ENCODE measurements around the gene RASL11B.

RASL11B gene

DNA sequence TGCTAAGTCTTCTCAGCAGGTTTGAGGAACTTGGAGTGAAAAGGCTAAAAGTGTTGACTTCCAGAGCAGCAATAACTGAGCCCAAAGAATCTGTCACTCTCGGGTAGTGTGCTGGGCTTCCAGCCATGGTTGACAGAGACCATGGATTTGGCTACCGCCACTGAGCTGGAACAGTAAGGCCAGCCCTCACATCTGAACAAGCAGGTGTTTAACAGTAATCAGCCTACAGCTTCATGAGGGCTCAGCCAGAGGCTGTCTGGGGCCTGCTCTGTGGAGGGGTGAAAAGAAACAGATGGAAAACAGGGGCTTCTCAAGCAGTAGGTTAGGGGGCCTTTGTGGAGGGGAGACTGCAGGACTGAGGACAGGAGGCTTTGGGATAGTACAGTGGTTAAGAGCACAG, 14.9 kb downstream of the RASL11B start:
- no peak for DNase-seq

DNA sequence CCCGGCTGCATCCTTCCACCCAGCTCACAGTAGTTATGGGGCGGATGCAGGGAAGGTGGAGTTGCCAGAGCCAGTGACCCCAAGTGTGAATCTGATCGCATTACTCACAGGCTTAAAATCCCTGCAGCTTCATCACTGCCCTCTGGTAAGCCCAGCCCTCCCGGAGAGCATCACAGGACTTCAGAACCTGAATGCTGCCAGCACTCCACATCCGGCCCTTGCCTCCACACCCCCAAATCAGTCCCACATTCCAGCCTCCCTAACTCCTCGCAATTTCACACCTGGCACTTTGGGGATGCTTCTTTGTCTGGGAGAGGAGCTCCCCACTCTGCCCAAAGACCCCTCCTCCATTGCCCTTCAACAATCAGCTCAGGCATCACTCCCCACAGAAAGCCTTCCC, 15.6 kb downstream of the RASL11B start:
- no peak for DNase-seq

DNA sequence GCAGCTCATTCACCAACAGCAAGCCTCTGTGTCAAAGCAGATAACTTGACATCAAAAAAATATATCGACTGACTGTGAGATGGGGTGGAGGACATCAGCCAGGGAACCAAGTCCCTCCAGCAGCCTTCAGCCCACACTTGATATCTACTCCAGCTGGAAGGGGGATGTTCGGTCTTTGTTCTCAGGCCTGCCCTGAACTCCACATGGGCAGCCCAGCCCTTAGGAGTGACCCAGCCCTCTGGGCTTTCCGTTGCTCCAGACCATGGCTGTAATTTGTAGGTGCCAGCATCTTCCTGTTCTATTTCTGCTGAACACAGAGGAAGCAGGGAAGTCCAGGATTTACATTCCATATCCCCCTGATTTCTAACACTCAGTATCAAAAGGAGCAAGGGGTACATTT, 17.4 kb downstream of the RASL11B start:
- DNase-seq = no peak

DNA sequence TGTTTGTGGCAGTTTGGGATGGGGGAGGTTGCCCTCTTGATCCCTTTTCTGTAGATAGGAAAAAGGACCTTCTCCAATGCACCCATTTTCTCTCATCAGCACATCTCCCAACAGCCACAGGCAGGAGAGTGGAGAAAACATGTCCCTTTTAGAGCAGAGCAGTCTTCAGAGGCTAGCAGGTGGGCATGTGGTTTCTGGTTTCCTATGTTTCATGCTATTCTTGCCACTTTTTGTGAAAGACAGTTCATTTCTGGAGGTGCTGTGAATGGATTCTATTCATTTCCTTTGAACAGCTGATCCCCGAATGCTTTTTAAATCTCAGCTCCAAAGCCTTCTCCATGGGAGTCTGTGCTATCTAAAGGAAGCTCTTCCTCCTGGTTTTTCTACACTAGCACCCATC, 18.9 kb downstream of the RASL11B start:
- no peak for DNase-seq

DNA sequence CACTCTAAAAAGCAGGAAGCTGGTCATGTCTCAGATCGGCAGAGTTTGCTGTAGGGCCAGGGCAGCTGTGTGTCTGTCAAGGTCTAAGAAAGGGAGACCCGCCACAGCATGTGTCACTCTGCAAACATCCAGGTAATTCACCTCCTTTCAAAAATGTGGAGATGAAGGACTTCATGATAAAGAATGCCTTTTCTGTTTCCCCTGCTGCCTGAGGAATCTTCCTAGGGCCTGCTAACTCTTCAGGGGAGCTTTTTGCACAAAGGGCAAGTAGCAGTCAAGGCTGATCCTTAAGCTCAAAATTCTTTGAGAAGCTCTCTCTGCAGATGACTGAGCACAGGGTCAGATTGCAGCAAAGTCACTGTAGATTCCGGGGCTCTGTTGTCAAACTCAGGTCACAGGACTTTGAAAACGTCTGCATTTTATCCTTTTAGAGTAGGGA, 21.1 kb downstream of the RASL11B start:
- no peak for DNase-seq

DNA sequence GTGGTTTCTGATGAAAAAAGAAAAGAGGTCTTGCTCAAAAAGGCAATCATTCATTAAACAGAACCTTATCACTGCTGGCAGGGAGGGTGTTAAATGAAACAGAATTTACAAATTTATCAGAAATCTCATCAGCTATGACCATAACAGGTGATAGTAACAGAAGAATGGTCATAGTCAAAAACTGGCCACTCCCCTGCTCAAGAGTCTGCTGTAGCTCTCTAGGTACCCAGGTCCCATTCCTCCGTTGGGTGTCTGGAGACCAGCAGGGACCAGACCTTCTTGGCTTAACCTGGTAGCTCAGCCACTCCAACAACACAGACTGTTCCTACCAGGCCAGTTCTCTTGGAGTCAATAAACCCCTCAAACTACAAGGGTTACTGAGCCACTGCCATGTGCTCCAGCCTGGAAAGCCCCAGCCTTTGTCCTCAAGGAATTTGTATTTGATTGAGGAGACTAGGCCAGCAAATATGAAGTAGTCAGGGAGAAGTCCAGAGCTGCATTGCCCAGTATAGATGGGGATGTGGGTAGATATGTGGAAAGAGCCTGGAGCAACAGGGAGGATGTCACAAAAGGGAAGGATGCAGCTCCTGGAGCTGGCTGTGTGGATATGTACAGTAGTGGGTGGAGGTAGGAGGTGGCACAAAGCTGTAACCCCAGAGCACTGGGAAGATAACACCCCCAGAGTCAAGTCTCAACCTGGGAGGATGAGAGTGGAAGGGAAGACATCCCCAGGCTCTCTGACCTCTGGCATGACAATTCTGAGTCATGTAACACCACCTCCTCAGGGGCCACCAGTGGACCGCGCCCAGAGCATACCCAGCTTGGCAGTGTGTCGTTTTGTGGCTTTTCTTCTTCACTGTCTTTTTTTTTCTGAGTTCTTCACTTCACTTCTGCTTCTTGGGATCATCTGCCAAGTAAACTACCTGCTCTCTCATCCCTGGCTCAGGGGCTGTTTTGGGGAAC, 21.9 kb downstream of the RASL11B start:
- no peak for DNase-seq

DNA sequence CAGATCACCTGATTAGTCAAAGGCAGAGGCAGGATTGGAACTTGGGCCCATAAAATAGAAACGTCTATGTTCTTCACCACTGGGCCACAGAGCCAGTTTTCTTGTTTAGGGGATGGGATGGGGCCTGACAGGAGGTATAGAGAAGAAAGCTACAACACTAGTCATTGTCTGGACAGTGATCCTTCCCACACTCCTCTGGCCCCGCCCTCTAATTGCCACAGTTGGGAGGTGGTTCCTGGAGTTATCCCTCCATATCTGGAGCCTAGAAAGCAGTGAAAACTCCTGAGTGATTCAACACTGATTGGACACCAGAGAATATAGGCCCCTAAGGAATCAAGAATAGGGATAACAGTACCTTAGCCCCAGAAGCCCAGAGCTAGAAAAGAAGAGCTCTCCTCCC, 22.9 kb downstream of the RASL11B start:
- no peak for DNase-seq

DNA sequence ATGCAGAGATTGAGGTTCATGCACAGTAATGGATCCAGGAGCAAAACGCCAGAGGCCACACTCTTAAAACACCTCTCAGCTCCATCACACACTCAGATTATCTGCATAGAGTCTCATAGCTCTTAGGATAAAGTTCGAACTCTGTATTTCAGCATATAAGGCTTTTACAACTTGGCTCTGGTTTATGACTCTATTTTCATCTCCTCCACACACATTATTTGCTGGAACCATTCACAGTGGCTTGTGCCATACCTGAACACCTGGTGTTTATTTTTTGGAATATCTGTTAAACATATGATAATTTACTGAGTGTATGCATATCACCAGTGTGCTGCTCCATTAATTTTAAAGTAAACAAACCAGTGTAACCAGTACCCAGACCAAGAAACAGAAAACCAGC, 27.2 kb downstream of the RASL11B start:
- no peak for DNase-seq

DNA sequence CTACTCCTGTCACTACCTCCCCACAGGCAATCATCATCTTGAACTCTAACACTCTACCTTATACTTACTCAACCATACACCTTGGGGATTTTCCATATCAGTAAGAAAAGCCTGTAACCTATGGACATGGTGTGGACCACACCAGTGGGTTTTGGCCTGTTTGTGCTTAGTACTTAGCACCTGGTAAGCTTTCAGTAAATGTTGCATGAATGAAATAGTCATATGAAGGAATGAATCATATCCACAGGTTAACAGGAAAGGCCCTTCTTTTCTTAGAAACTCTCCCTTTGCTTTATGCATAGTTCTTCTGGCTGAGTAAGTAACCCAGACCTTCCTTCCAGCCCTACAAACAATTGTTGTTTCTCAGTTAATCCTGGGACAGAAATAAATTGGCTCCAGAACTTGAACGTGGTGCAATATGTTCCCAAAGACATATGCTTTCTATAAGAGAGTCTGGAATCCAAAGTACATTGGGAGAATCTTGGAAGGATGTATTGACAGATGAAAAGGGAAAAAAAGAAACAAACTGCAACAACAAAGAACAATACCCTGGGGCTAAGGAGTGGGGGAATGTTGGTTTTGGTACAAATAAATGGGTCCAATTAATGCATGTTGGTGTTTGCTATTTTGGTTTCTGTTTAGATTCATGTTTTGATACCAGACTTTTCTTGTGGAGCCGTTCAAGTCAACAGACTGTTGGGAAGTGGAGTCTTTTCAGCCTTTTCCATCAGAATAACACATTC, 27.8 kb downstream of the RASL11B start:
- no peak for DNase-seq

DNA sequence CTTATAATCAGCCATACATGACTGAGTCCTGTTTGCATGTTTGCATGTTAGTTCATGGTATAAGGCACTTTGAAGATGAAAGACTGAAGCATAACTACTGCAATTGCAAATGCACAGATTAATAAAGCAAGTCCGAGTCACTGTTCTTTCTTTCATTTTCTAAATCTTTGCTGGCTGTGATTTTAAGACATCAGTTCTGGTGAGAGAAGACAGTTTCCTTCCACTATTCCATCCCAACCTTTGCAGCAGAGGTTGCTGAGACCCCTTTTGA, 28.3 kb downstream of the RASL11B start:
- no peak for DNase-seq

DNA sequence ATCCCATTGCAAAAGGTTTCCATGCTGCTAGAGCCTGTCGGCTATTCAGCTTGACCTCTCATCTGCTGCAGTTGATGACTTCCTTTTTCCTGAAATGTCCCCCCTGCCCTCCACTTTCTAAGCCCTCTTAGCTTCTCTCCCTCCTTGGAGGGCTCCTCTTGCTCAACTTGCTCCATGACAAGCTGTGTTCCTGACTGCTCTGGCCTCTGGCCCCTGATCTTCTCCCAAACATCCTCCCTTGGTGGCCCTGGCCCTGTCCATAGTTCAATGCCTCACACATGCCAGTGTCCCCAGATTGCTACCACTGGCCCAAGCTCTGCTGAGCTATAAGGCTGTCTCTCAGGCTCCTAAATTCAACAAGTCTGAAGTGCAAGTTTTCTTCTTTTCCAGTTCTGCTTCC, 29.6 kb downstream of the RASL11B start:
- DNase-seq = no peak

DNA sequence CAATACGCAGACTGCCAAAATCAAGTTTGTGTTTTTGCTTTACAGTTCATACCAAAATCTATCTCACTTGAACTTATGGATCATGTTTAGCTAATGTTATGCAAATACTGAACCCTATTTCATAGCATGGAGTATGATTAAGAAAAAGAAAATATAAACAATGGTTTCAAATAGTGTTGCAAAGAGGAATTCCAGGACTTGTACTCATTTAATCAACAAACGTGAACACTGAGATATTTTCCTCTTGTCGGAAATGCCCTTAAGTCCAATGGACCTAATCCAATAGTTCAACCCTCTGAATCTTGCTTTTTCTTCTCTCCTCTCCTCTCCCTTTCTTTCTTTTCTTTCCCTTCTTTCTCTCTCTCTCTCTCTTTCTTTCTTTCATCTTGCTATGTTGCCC, 30.8 kb downstream of the RASL11B start:
- DNase-seq = no peak

DNA sequence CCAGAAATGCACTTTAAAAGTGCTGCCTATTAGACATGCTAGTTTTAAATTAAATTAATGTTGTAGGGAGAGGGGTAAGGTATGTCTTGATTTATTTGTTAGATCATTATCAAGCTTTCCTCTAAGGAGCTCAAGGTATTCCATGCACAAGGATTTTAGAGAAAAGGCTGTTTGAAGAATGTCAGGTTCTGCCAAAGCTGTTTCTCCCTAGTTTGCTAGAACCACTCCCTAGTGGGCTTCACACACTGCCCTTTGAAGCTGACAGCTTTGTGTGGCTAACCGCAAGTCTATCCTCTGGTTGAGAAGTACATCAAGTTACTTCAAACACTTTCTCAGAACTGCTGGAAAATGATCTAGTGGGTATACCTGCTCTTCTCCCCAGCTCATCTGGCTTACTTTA, 32.3 kb downstream of the RASL11B start:
- no peak for DNase-seq

DNA sequence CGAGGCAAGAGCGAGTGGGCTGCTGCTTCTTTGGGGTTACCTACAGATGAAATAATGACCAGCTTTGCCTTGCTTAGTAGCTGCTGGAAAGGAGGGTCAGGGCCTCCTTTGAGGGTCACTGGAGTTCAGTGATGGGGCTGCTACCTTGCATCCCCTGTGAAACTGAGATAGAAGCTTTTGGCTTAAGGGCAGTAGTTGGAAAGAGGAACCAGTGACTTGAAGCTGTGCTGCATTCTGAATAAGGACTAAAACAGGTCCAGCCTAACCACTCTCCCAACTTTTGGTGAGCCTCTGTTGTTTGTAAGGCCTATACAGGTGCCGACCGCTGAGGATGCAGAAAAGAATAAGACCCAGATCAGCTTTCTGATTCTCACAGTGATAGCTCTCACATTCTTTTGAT, 41.2 kb downstream of the RASL11B start:
- DNase-seq = no peak

DNA sequence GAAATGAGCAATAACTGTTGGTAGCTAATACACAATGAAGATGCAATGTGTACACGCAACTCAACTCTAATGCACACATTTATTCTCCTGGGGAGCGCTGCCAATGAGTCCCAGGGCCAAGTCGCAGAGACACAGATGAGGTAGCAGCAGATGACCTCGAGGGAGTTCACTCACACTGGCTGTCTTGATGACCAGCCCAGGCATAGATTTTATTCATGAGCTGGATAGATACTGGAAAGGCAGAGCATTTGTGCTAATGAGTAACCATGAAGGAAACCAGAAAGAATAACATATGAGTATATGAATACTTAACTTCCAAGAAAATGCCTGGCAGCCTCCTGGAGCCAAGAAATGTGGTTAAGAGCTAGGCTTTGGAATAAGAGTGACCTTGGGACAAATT, 42.3 kb downstream of the RASL11B start:
- no peak for DNase-seq

DNA sequence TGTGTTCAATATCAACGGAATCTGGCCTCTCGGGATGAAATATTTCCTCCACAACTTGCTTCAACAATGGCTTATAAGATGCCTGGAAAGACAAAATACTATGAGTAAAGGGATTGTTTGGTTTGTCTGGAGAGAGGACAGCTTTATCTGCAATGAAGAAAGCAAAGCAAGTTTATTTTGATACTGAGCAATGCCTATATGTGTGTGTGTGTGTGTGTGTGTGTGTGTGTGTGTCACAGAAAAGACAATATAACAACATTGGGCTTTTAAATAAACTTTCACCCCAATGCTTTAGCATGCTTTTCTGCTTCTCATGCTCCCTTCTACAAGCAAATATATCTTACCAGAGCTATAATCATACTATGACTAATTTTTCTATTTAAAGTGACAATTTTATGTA, 45.4 kb downstream of the RASL11B start:
- DNase-seq = no peak

DNA sequence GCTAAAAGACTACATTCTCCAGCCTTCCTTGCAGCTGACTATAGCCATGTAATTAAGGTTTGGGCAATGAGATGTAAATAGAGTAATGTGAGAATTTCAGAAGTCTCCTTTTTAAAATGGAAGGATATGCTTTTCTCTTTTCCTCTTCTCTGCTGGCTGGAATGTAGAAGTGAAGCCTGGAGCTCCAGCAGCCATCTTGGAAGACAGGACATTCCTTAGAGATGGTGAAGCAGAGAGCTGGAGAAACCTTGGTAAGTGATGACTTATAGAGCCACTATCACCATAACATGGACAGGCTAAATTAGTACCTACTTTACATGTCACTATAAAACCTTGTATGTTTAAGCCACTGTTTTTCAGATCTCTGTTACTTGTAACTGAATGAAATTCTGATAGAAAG, 48.0 kb downstream of the RASL11B start:
- no peak for DNase-seq

DNA sequence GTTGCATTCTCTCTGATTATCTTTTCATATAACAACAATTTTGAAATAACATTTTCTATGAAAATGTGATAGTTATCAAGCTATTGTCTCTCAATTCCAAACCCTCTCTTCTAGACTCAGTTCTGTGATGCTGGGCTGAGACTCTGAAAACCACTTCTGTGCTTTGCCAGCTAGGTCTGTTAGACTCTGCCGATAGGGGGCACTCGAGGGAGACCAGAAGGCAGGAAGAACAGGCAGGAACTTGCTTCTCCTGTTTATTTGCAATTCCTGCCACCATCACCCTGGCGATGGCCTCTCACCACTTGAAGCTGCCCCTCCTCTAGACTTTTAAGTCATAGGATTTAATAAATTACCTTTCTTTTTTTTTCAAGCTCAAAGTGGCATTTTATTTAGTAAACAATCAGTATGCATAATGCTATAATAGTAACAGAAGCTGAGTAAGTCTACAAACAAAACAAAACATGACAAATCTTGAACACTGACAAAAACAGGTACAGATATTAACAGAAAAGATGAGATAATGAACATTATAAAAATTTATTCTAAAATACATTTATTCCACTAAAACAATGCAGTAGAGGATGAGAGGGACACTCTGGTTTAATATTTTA, 49.7 kb downstream of the RASL11B start:
- peak; percentile 73 for DNase-seq

DNA sequence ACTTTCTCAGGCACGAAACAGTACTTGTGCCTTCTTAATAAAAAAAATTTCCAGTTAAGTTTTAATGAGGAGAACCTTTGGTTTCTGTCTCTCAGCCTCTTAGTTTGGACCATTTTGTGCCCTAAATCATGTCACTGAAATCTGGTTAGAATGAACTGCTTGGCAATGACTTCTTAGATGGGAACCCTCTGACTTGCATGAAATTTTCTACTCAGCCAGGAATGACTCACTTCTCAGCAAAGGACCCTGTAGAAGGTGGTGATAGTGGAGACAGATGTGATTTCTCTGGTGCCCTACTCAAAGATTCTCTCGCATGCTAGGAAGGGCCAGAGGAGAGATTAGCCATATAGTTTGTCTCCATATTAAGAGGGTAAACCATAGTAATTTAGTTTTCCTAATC, 50.5 kb downstream of the RASL11B start:
- DNase-seq = no peak

DNA sequence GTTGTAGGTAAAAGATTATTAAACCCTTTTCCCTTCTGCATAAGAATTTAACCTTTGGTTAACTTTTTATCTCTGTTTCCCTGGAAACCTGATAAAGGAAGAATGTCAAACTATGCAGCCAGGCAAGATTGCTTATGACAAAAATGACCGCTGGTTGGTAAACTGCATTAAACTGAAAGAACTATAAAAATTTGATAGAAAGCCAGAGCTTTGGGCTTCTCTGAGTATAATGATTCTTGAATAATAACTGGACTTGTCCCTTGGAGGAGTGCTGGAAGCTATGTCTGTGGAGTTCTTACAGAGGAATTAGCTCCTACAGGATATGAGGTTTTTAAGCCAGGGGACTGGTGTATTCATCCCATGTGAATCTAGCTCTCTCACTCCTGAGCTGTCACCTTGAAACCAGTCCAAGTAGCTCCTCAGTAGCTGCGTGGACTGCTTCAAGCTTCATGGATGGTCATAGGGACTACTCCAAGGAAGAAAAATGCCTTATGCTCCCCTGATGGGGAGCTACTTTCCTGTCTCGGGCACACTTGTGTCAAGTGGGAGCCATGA, 52.0 kb downstream of the RASL11B start:
- DNase-seq = no peak

DNA sequence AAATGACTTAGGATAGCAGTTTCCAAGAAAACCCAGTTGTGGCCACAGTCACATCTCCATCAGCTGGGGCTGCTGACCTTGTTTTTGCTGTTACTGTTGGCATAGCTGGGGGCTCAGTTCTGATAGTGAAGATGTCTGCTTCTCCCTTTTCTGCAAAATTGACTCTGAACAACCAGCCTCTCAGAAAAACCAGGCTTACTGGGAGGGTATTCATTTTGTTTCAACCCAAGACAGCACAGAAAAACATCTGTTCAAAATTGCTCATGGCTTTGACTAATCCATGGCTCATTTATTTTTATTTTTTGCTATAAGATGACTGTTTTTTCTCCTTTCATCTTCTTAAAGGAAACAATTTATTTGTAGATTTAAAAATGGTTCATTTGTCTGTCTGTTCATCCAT, 53.1 kb downstream of the RASL11B start:
- no peak for DNase-seq

DNA sequence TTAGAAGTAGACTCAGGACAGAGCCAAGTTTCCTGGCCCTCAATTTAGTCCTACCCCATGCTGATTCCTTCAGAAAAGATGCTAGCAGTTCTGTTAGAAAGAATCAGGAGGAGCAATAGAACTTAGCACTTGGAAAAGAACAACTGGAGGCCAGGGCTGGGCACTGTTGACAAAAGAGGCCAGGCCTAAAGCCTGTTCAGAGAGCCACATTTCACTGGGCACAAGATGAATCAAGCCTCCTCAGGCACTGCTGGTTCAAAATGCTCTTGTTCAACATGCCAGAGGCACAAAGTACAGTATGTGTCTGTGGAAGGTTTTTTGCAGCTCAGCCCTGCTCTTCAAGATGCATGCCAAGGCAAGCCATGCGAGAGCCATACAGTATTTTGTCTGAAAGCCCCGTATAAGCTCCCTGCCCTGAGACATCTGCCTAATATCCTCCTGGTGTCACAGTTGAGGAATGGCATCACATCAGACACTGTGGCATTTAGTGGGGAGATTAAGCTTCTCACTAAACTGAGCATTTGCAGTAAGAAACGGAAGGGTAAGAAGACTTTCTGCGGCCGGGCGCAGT, 53.7 kb downstream of the RASL11B start:
- DNase-seq = no peak
